AG04450 (cell line): ENCODE measurements around the gene CACNA2D2. TPM values are rescaled to one million over a fixed set of nuclear protein-coding genes. Genes with fewer than 3 reads are reported as not detected.

ENCODE experiments used
- CTCF ChIA-PET: fragments of 300-600, 350-600 bp; formaldehyde crosslinking; extraction: SDS; loops from one replicate; lab custom pipeline; 2022; ENCODE audit warnings: antibody characterized with exemption, inconsistent platforms; lab: Charles Lee
- POLR2A ChIA-PET: fragments of 350-600 bp; formaldehyde crosslinking; extraction: SDS; loops from one replicate; lab custom pipeline; 2021; ENCODE audit warnings: antibody characterized with exemption, inconsistent platforms; lab: Yijun Ruan, JAX
- DNase-seq: peaks from one replicate; pipeline ENCODE4 v3.0.0-alpha.2; 2011; ENCODE audit warnings: low read depth, low spot score
- H3K27ac ChIP-seq: one replicate; pipeline ENCODE4 v1.5.1; 2012; ENCODE audit warnings: low read depth, low read length, control low read depth
- H3K27me3 ChIP-seq: one replicate; pipeline ENCODE4 v1.6.0; 2012; ENCODE audit warnings: low read length; ENCODE audit not compliant: control insufficient read depth, insufficient read depth
- H3K4me3 ChIP-seq: 2 replicates; pipeline ENCODE4 v1.5.1; 2011; ENCODE audit warnings: mild to moderate bottlenecking, low read depth, low read length, control low read depth
- H3K9me3 ChIP-seq: 2 replicates; pipeline ENCODE4 v1.5.1; 2012; ENCODE audit warnings: low read length; ENCODE audit not compliant: control insufficient read depth, insufficient read depth
- polyA plus RNA-seq: library from polyadenylated mRNA; depleted of rRNA; stranded (reverse); fragments of >200 nt; gene quantifications from 2 replicates; pipeline ENCODE4 v1.2.3, GENCODE V29; 2011
- TF ChIP-seq, protein P1 (sequence below): IDR thresholded peaks from 2 replicates; pipeline ENCODE4 v1.5.1; 2011; ENCODE audit warnings: low read depth, low read length, control low read depth, inconsistent platforms

Gene CACNA2D2
- polyA plus RNA-seq, 1 experiment = 0.09 TPM

DNA sequence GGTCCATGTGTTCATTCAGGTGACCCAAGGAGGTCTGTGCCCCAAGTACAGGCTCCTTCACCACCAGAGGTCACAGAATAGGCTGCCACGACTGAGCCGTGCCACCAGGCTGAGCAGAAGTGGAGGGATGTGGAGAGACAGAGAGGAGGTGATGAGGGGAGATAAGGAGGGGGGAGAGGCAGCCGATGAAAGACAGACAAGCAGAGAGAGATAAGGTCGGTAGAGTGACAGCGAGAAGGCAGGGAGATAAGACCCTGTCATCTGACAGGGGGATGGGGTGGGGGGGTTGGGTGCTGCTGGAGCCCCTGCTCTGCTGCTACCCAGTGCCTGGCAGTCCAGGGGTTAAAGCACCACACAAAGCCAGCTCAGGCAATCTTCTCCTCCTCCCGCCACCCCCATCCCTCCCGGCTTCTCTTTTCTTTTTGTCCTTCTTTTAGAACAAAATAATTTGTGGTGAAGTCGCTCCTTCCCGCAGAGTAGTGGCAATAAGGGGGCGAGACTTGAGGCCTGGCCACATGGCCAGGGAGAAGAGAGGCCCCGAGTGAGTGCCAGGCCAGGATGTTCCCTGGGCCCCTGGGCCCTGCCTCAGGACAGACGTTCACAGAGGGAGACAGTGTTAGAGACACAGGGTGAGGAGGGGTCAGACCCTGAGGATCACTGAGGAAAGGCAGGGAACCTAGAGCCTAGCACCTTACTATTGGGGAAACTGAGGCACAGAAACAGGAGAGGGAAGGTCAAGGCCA lies 67.9 kb downstream of the CACNA2D2 start:
- POLR2A ChIA-PET = no interaction called here
- Histone ChIP-seq H3K9me3 (no peaks in the 10 kb centered on the region), H3K27ac (no peak overlapping the region), H3K4me3 (no peak overlapping the region), H3K27me3 (peaks cover 40% of the 10 kb centered on the region)
- TF ChIP-seq, protein P1, sequence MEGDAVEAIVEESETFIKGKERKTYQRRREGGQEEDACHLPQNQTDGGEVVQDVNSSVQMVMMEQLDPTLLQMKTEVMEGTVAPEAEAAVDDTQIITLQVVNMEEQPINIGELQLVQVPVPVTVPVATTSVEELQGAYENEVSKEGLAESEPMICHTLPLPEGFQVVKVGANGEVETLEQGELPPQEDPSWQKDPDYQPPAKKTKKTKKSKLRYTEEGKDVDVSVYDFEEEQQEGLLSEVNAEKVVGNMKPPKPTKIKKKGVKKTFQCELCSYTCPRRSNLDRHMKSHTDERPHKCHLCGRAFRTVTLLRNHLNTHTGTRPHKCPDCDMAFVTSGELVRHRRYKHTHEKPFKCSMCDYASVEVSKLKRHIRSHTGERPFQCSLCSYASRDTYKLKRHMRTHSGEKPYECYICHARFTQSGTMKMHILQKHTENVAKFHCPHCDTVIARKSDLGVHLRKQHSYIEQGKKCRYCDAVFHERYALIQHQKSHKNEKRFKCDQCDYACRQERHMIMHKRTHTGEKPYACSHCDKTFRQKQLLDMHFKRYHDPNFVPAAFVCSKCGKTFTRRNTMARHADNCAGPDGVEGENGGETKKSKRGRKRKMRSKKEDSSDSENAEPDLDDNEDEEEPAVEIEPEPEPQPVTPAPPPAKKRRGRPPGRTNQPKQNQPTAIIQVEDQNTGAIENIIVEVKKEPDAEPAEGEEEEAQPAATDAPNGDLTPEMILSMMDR = no peak
- CTCF ChIA-PET = interaction anchor here (1.9 kb wide), 1 partner anchor 107 kb away, joined by 23 read pairs; no protein-coding TSS in a partner anchor
- no peak for DNase-seq

DNA sequence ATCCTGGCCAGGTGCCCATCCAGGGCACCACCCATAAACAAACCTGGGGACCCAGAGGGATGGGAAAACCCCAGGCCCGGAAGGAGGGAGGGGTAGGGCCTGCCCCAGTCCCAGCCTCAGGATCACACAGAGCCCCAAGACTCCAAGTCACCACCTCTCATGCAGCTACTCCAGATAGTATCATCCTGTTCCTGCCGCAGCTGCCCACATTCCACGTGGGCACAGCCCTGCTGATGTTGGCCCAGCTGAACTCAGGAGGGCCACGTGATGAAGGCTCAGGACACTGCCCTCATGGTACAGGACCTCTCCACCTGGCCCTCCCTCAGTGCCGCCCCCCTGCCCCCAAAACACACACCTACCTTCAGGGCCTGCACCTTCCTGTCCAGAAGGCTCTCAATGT lies 69.5 kb downstream of the CACNA2D2 start:
- CTCF ChIA-PET = no interaction called here
- Histone ChIP-seq H3K27ac (no peak overlapping the region), H3K27me3 (peaks cover 26% of the 10 kb centered on the region), H3K9me3 (no peaks in the 10 kb centered on the region), H3K4me3 (no peak overlapping the region)
- no peak for DNase-seq
- POLR2A ChIA-PET = no interaction called here
- TF ChIP-seq, protein P1 = no peak

DNA sequence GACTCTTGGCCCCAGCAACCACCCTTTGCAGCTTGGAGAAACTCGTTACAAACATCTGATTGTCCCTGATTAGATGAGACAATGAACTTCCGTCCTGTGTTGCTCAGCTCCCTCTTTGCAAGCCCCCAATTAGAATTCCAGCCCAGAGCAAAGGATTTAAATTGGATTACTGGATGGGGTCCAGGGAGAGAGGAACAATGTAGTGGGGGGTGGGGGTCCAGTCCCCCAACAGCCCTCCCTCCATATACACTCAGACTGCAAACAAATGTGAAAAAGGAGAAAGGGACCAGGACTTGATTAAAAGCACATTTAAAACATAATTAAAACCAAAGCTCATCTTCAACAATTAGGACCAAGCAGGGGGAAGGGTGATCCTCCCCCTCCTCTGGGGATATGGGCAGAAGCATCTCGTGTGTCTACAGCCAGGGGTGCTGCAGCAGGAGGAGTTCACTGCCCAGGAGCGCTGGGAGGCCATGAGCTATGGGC lies 72.4 kb downstream of the CACNA2D2 start:
- POLR2A ChIA-PET = interaction anchor here (0.5 kb wide), 1 partner anchor 87 kb away, joined by 5 read pairs; no protein-coding TSS in a partner anchor
- H3K27ac ChIP-seq = no peak overlapping the region

DNA sequence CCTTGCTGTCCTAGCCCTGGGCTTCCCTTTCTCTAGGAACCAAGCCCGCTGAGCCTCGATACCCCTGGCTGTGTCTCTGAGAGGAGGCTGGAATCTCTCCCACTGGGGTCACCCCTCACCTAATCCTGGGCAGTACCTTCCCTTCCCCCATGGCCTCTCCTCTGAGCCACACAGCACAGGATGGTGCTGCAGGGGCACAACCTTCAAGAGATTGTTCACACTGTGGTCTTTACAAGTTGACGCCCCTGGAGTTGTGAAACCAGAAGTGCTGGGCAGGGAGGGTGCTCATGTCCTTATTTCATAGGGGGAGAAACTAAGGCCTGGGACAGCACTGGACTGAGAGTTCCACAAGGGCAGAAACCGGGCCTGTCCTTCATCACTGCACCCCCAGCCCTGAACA lies 73.2 kb downstream of the CACNA2D2 start:
- no peaks in the 10 kb centered on the region for H3K9me3 ChIP-seq
- peaks cover 23% of the 10 kb centered on the region for H3K27me3 ChIP-seq
- TF ChIP-seq, protein P1 = no peak
- CTCF ChIA-PET = interaction anchor here (0.5 to 0.6 kb wide), 2 partner anchors 92 to 304 kb away, joined by 3 to 4 read pairs; no protein-coding TSS in a partner anchor
- no peak overlapping the region for H3K4me3 ChIP-seq
- H3K27ac ChIP-seq = no peak overlapping the region
- no peak for DNase-seq
- POLR2A ChIA-PET = no interaction called here

More for the DNA sequence above, 72.4 kb downstream of the CACNA2D2 start:
- CTCF ChIA-PET = no interaction called here
- Histone ChIP-seq H3K27me3 (peaks cover 20% of the 10 kb centered on the region), H3K9me3 (no peaks in the 10 kb centered on the region), H3K4me3 (no peak overlapping the region)
- no peak for DNase-seq
- TF ChIP-seq, protein P1 = no peak

DNA sequence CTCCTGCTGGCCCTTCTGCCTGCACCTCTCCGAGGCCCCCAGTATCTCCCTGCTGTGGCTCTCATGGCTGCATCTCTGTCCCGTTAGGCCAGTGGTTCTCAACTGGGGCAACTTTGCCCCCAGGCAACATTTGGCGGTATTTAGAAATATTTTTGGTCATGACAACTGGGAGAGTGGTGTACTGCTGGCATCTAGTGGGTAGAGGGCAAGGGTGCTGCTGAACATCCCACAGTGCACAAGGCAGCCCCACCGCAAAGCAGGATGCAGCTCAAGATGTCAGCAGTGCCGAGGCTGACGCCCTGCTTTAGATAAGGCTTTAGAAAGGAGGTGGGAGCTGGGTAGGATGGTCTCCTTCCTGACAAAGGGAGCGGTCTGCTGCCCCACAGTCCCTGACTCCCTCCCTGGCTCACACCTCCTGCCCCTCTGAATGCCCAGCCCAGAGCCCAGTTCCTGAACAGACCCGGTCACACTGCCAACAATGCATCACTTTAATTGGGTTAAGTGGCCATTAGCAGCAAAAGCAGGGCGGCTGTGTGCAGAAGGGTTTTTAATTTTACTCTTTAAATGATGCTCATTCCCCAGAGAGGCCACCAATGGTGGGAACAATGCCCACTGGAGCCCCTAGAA lies 75.3 kb downstream of the CACNA2D2 start:
- ChIA-PET POLR2A (no interaction called here), CTCF (interaction anchor here (1.1 kb wide), 1 partner anchor 81 kb away, joined by 11 read pairs; no protein-coding TSS in a partner anchor)
- no peak for DNase-seq
- Histone ChIP-seq H3K9me3 (no peaks in the 10 kb centered on the region), H3K4me3 (no peak overlapping the region), H3K27me3 (peaks cover 31% of the 10 kb centered on the region), H3K27ac (no peak overlapping the region)
- TF ChIP-seq, protein P1 = no peak
